ENCODE data around the gene TBC1D14.
"Not testable (repeated sequence)": the region's sequence is repeated elsewhere in the genome, so short reads cannot be mapped to it uniquely, and the experiment has no call there.

TBC1D14 gene

DNA sequence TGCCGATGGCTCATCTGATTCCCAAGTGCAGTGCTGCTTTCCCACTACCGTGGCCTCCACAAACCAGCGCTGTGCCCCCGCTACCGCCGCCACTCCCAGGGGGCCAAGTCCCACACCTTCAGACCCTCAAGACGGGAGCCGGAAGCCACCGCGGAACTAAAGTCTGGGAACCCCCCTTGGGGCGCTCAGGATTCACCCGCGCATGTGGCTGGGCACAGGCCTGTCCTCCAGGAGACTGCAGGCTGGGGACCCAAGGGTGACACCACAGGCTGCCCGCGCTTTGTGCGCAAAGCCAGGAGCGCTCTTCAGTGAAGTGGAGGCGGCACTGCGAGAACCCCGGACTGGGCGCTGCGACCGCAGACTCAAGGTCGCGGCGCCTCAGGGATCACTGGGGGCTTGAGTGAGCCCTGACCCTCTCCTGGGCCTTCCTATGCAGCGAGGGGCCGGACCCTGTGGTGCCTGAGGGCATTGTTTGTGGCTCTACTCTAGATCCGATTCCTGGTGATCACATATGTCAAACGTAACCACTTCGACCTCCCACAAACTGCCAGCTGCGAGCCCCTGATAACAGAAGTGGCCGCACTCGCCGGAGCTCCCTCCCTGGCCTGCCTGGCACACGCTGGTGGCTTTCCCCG lies 20.4 kb upstream of the TBC1D14 start:
- DNase-seq (ENCODE audit: low read depth) = no peak
- H3K4me3 ChIP-seq (ENCODE audit: low read depth, low read length) = no peak overlapping the region

GRCh38 chr4:6889736-6890324 lies 19.8 kb upstream of the TBC1D14 start:
- no peak for DNase-seq (ENCODE audit: low read depth)

GRCh38 chr4:6890358-6890757 lies 19.3 kb upstream of the TBC1D14 start:
- H3K4me3 ChIP-seq (ENCODE audit: low read depth, low read length) = no peak overlapping the region
- DNase-seq (ENCODE audit: low read depth) = no peak

More at GRCh38 chr4:6889736-6890324, 19.8 kb upstream of the TBC1D14 start:
- no peak overlapping the region for H3K4me3 ChIP-seq (ENCODE audit: low read depth, low read length)

- not testable (repeated sequence) for H3K4me3 ChIP-seq (ENCODE audit: low read depth, low read length); DNase-seq (ENCODE audit: low read depth)
Observed at GRCh38 chr4:6890971-6891370, 18.7 kb upstream of the TBC1D14 start.

- no peak overlapping the region for H3K4me3 ChIP-seq (ENCODE audit: low read depth, low read length)
- no peak for DNase-seq (ENCODE audit: low read depth)
Observed at GRCh38 chr4:6891436-6892170, 18.0 kb upstream of the TBC1D14 start.

- no peak overlapping the region for H3K4me3 ChIP-seq (ENCODE audit: low read depth, low read length)
- DNase-seq (ENCODE audit: low read depth) = no peak
Observed at GRCh38 chr4:6892190-6892908, 17.3 kb upstream of the TBC1D14 start.

- no peak overlapping the region for H3K4me3 ChIP-seq (ENCODE audit: low read depth, low read length)
- no peak for DNase-seq (ENCODE audit: low read depth)
Observed at GRCh38 chr4:6892909-6893202, 16.8 kb upstream of the TBC1D14 start.

DNA sequence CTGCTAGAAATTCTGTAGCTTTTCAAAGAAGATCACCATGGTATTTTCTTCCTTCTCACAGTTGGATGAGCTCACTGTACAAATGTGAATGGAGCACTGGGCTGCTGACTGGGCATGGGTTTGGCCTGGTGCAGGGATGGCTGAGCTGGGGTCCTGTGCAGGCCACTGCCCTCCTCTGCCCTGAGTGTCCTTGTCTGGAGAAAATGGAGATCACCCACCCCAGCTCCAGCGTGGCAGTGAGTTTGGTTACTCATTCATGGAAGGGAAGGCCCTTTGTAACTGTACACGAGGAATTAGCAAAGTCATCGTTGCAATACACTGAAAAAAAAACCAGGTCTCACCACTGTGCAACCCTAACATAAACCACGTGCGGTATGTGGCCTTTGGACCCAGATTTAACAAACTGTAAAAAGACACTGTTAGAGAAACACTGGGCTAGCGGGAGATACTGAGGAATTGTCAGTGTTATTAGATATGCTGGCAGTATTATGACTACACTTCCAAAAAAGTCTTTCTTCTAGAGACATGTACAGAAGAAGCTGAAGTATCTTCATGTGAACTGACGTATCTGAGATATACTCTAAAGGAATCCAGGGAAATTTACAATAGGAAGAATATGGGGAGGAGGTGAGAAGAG lies 16.1 kb upstream of the TBC1D14 start:
- peak; percentile 52 for DNase-seq (ENCODE audit: low read depth)
- no peak overlapping the region for H3K4me3 ChIP-seq (ENCODE audit: low read depth, low read length)

- DNase-seq (ENCODE audit: low read depth) = no peak
- no peak overlapping the region for H3K4me3 ChIP-seq (ENCODE audit: low read depth, low read length)
Observed at GRCh38 chr4:6894086-6894478, 15.5 kb upstream of the TBC1D14 start.

DNA sequence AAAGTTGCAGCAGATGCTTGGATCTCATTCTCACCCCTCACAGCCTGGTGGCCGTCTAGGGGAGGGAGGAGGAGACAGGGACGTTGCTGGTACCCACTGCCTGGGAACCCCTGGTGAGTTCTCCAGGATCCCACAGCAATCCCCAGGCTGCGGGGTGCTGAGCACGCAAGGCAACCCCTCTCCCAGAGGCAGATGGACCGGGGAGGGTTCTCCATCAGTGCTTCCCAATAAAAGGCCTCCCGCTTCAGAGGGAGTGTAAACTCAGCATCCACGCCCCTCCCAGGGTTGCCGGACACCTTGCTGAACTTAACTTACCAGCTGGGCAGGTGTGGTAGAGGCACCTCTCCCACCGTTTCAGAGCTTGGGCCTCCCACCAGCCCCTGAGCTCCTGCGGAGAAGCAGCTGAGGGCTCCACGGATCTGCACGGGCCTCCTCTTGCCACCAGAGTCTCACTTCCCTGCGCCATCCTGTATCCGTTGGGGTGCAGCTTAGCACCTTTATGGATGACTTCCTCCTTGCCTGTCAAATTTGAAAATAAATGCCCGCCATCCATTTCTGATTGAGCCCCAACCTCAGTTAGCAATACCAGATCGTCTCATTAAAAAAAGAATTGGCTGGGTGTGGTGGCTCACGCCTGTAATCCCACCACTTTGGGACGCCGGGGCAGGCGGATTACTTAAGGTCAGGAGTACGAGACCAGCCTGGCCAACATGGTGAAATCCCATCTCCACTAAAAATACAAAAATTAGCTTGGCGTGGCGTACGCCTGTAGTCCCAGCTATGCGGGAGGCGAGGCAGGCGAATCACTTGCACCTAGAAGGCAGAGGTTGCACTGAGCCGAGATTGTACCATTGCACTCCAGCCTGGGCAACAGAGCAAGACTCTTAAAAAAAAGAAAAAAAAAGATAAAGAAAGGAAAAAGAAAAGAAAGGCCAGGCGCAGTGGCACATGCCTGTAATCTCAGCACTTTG lies 14.8 kb upstream of the TBC1D14 start:
- DNase-seq (ENCODE audit: low read depth) = no peak
- no peak overlapping the region for H3K4me3 ChIP-seq (ENCODE audit: low read depth, low read length)

GRCh38 chr4:6896035-6896434 lies 13.6 kb upstream of the TBC1D14 start:
- no peak overlapping the region for H3K4me3 ChIP-seq (ENCODE audit: low read depth, low read length)
- DNase-seq (ENCODE audit: low read depth) = no peak

- no peak overlapping the region for H3K4me3 ChIP-seq (ENCODE audit: low read depth, low read length)
- no peak for DNase-seq (ENCODE audit: low read depth)
Observed at GRCh38 chr4:6898763-6899162, 10.9 kb upstream of the TBC1D14 start.

GRCh38 chr4:6900181-6900812 lies 9.3 kb upstream of the TBC1D14 start:
- no peak overlapping the region for H3K4me3 ChIP-seq (ENCODE audit: low read depth, low read length)
- DNase-seq (ENCODE audit: low read depth) = no peak

DNA sequence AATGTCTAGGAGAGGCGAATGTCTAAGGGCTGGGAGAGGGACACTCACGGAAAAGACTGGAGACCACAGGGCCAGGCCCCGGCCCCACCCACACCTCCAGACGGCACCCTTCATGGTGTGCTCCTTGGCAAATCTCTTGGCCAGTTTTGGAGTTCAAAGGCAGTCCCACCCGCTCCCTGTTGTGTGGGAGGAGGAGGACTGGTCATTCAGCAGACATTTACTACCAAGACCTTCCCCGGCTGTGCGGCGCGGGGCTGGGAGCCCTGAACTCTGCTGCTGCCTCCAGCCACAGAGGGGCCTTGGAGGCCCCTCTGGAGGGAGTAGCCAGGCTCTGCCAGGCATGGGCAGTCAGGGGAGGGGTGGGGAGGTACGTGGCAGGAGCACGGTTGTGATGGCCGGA lies 8.7 kb upstream of the TBC1D14 start:
- no peak for DNase-seq (ENCODE audit: low read depth)
- no peak overlapping the region for H3K4me3 ChIP-seq (ENCODE audit: low read depth, low read length)

DNA sequence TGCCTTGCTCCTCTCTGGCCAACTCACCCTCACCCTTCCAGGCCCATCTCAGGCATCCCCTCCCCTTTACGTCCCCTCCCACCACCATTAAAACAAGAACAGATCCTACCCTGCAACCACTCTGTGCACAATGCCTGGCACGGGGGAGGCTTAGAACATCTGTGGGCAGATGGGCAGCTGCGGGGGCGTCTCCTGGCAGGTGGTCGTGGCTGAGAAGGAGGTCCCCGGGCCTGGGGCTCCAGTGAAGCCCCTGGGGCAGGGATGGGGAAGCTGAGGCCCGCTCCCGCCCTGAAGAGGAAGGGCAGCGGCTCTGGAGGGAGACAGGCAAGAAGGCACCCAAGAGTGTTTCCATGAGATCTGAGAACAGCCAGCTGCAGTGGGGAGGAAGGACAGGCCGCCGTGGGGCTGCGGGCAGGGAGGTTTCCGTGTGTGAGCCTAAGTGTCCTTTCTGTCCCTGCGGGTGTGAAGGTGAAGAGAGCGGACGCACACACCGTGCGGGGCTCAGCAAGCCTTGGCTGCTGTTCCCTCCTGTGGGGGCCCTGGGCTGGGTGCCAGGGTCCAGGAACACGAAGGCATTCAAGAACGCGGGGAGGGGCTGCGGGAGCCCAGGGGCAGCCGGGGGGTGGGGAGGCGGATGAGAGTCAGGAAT lies 7.8 kb upstream of the TBC1D14 start:
- H3K4me3 ChIP-seq (ENCODE audit: low read depth, low read length) = no peak overlapping the region
- no peak for DNase-seq (ENCODE audit: low read depth)

GRCh38 chr4:6902318-6903042 lies 7.1 kb upstream of the TBC1D14 start:
- no peak for DNase-seq (ENCODE audit: low read depth)
- no peak overlapping the region for H3K4me3 ChIP-seq (ENCODE audit: low read depth, low read length)
